Sigmoid colon (tissue), 7 donors: Measurements from ENCODE around the gene MOB1B. TPM values are rescaled to one million over a fixed set of nuclear protein-coding genes. Genes with fewer than 3 reads are reported as not detected.

ENCODE experiments used
- DNase-seq: peaks from one replicate; pipeline ENCODE4 v3.0.0-alpha.2; 2019
- H3K27ac ChIP-seq, 4 donors: fragments of 200-600 bp; sonication (generic); one replicate each; pipeline ENCODE4 v1.5.1; 2016 to 2019; ENCODE audit warnings: mild to moderate bottlenecking in 1 of 4
- H3K27me3 ChIP-seq, 3 donors: fragments of 200-600 bp; sonication (generic); one replicate each; pipeline ENCODE4 v1.5.1; 2019; ENCODE audit warnings: mild to moderate bottlenecking in 1 of 3
- H3K36me3 ChIP-seq, 4 donors: fragments of 200-600 bp; sonication (generic); one replicate each; pipeline ENCODE4 v1.5.1; 2016 to 2019
- H3K4me1 ChIP-seq, 4 donors: fragments of 200-600 bp; sonication (generic); one replicate each; pipeline ENCODE4 v1.5.1; 2017 to 2019
- H3K4me3 ChIP-seq, 4 donors: fragments of 200-600 bp; sonication (generic); one replicate each; pipeline ENCODE4 v1.5.1; 2017 to 2019; ENCODE audit warnings: mild to moderate bottlenecking in 2 of 4, moderate library complexity in 1 of 4
- H3K9me3 ChIP-seq, 4 donors: fragments of 200-600 bp in 3 of 4; sonication (generic) in 3 of 4; one replicate each; pipeline versions ENCODE4 v1.5.1 to v1.6.1; 2013 to 2019
- CTCF ChIP-seq, 4 experiments: fragments of 450-650 bp in 3 of 4; fragments of 200-600 bp in 1 of 4; IDR thresholded peaks; one replicate each; pipeline ENCODE4 v1.5.1; 2016 to 2019; ENCODE audit warnings: antibody characterized with exemption in 4 of 4, mild to moderate bottlenecking in 3 of 4, moderate library complexity in 2 of 4
- EP300 ChIP-seq, 4 donors: sonication (generic); formaldehyde crosslinking; IDR thresholded peaks; one replicate each; pipeline ENCODE4 v1.6.1; 2017; ENCODE audit warnings: antibody characterized with exemption in 4 of 4
- POLR2A ChIP-seq, 2 donors: fragments of 450-650 bp; IDR thresholded peaks; one replicate each; pipeline ENCODE4 v1.6.1; 2016; ENCODE audit warnings: antibody characterized with exemption in 2 of 2, mild to moderate bottlenecking in 2 of 2, moderate library complexity in 2 of 2
- POLR2AphosphoS5 ChIP-seq, 4 donors: sonication (generic); formaldehyde crosslinking; IDR thresholded peaks; one replicate each; pipeline ENCODE4 v1.6.1; 2017; ENCODE audit warnings: antibody characterized with exemption in 4 of 4
- WGBS, 2 donors: extraction: QIAGEN DNeasy Blood & Tissue Kit; methylation state at CpG; one replicate each; pipeline ENCODE4 v1.1.7; 2013; 5-methylcytosine and 5-hydroxymethylcytosine counted together
- intact Hi-C: fragments of 100-400 bp; cut with DNase I; formaldehyde crosslinking; loops from one replicate; pipeline ENCODE4 v1.15.1; 2023
- polyA plus RNA-seq, 3 donors: library from polyadenylated mRNA; stranded (reverse); fragments of 200-250 nt; gene quantifications; one replicate each; pipeline ENCODE4 v1.2.3, GENCODE V29; 2013
- total RNA-seq, 4 donors: library from RNA; depleted of rRNA; stranded (reverse); fragments of >200 nt; gene quantifications; one replicate each; pipeline ENCODE4 v1.1.0, GENCODE V29; 2016
- donor health status: healthy with polysubstance abuse.
- donor health status: Bipolar disorder and iron deficiency.
- donor health status: healthy.

The MOB1B gene
- total and polyA plus RNA-seq, 7 donors, result 3.0 to 21.7 (median 15.7) TPM

GRCh38 chr4:70943114-70943513 is 40.9 kb downstream of the MOB1B start:
- no peak for DNase-seq
- H3K9me3 ChIP-seq, result no peaks in the 10 kb centered on the region
- H3K27ac ChIP-seq, result no peak overlapping the region
- H3K36me3 ChIP-seq, result no peaks in the 10 kb centered on the region
- H3K4me1 ChIP-seq, result no peaks in the 10 kb centered on the region
- intact Hi-C loops, result no loop called here
- H3K27me3 ChIP-seq, result no peaks in the 10 kb centered on the region
- TF ChIP-seq POLR2A (IDR thresholded peaks at IDR 0.05) (no peak), CTCF (IDR thresholded peaks at IDR 0.05) (no peak), EP300 (IDR thresholded peaks at IDR 0.05) (no peak), POLR2AphosphoS5 (IDR thresholded peaks at IDR 0.05) (no peak)
- no peak overlapping the region for H3K4me3 ChIP-seq

- no peaks in the 10 kb centered on the region for H3K36me3 ChIP-seq
- peaks cover 0 to 6% (median 0%) of the 10 kb centered on the region in 4 donors for H3K4me1 ChIP-seq
- no peak overlapping the region for H3K4me3 ChIP-seq
- no peak for TF ChIP-seq CTCF (IDR thresholded peaks at IDR 0.05)
- no peak for TF ChIP-seq POLR2AphosphoS5 (IDR thresholded peaks at IDR 0.05)
- TF ChIP-seq POLR2A (IDR thresholded peaks at IDR 0.05), result no peak
- no peak for TF ChIP-seq EP300 (IDR thresholded peaks at IDR 0.05)
- H3K27me3 ChIP-seq, result no peaks in the 10 kb centered on the region
- no peak overlapping the region for H3K27ac ChIP-seq
- 47 to 60% methylated on average over 3 of the region's 3 CpGs for whole genome bisulfite sequencing, 2 donors
- intact Hi-C loops, result no loop called here
- DNase-seq, result no peak
- H3K9me3 ChIP-seq, result no peaks in the 10 kb centered on the region
These were observed 42.9 kb downstream of the MOB1B start for GRCh38 chr4:70945046-70945445.

DNA sequence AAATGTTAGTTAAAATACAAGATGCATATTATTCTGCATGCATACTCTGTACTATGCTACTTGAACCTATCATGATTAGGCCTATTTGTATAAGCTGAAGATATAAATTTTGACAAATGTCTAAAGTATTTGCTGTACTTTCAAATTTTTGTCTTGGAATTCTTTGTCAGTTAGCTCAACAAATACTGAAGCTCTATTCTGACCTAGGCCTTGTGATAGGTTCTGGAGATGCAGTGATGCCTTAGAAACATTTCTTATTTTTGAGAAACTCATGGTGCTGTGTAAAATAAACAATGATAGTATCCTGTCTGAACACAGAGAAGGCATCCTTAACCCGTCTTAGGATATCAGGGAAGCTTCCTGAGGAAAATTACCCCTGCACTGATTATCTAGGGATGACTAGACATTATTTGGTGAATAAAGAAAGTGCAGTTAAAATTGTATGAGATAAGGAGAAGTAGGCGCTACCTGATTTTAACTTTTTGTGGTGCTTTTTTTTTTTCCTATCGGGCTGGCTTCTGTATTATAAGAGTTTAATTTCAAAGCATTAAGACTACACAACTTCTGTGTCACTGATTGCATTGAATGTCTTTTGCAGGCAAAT is 43.4 kb downstream of the MOB1B start:
- TF ChIP-seq CTCF (IDR thresholded peaks at IDR 0.05) (no peak), POLR2AphosphoS5 (IDR thresholded peaks at IDR 0.05) (no peak), EP300 (IDR thresholded peaks at IDR 0.05) (no peak), POLR2A (IDR thresholded peaks at IDR 0.05) (no peak)
- Histone ChIP-seq H3K4me1 (peaks cover 0 to 6% (median 0%) of the 10 kb centered on the region in 4 donors), H3K9me3 (no peaks in the 10 kb centered on the region), H3K36me3 (no peaks in the 10 kb centered on the region), H3K4me3 (no peak overlapping the region), H3K27me3 (no peaks in the 10 kb centered on the region), H3K27ac (no peak overlapping the region)
- no peak for DNase-seq
- intact Hi-C loops, result no loop called here
- WGBS, 2 donors, result 88 to 90% methylated on average over 3 of the region's 3 CpGs

GRCh38 chr4:70946939-70947338 is 44.8 kb downstream of the MOB1B start:
- Histone ChIP-seq H3K9me3 (no peaks in the 10 kb centered on the region), H3K27me3 (no peaks in the 10 kb centered on the region), H3K27ac (no peak overlapping the region), H3K4me1 (peaks cover 0 to 6% (median 0%) of the 10 kb centered on the region in 4 donors), H3K36me3 (no peaks in the 10 kb centered on the region), H3K4me3 (no peak overlapping the region)
- 78 to 90% methylated on average over 4 of the region's 4 CpGs for WGBS, 2 donors
- intact Hi-C loops, result no loop called here
- DNase-seq, result no peak
- TF ChIP-seq CTCF (IDR thresholded peaks at IDR 0.05) (no peak), EP300 (IDR thresholded peaks at IDR 0.05) (no peak), POLR2A (IDR thresholded peaks at IDR 0.05) (no peak), POLR2AphosphoS5 (IDR thresholded peaks at IDR 0.05) (no peak)
